SJSA1 (cell line): ENCODE data around the gene SP4. TPM values are rescaled to one million over a fixed set of nuclear protein-coding genes. Genes with fewer than 3 reads are reported as not detected.

Source experiments
- DNase-seq, 2 experiments: peaks; one replicate each; pipeline ENCODE4 v3.0.0-alpha.2; 2015 to 2020; ENCODE audit warnings: low spot score in 2 of 2, low read depth in 1 of 2
- H3K27ac ChIP-seq: fragments of 250-450 bp; sonication (Bioruptor Pico); 2 replicates; pipeline ENCODE4 v1.5.1; 2020; ENCODE audit warnings: mild to moderate bottlenecking, moderate library complexity
- H3K27me3 ChIP-seq: fragments of 250-450 bp; sonication (Bioruptor Pico); replicated peaks from 2 replicates; pipeline ENCODE4 v1.5.1; 2020; ENCODE audit warnings: mild to moderate bottlenecking, moderate library complexity
- H3K36me3 ChIP-seq: fragments of 250-450 bp; sonication (Bioruptor Pico); 2 replicates; pipeline ENCODE4 v1.5.1; 2020; ENCODE audit warnings: mild to moderate bottlenecking
- H3K4me1 ChIP-seq: fragments of 250-450 bp; sonication (Bioruptor Pico); replicated peaks from 2 replicates; pipeline ENCODE4 v1.6.1; 2021; ENCODE audit warnings: mild to moderate bottlenecking
- H3K4me3 ChIP-seq: fragments of 250-450 bp; sonication (Bioruptor Pico); 2 replicates; pipeline ENCODE4 v1.5.1; 2020; ENCODE audit warnings: mild to moderate bottlenecking
- H3K9me3 ChIP-seq: fragments of 250-450 bp; sonication (Bioruptor Pico); replicated peaks from 2 replicates; pipeline ENCODE4 v1.5.1; 2020; ENCODE audit warnings: mild to moderate bottlenecking
- total RNA-seq: library from RNA; depleted of rRNA; stranded (reverse); fragments of >200 nt; shearing (Covaris generic); gene quantifications from 2 replicates; pipeline ENCODE4 v1.2.3, GENCODE V29; 2014; rRNA removed

The SP4 gene
- total RNA-seq, 1 experiment from 2014 or later: 13.6 TPM

DNA sequence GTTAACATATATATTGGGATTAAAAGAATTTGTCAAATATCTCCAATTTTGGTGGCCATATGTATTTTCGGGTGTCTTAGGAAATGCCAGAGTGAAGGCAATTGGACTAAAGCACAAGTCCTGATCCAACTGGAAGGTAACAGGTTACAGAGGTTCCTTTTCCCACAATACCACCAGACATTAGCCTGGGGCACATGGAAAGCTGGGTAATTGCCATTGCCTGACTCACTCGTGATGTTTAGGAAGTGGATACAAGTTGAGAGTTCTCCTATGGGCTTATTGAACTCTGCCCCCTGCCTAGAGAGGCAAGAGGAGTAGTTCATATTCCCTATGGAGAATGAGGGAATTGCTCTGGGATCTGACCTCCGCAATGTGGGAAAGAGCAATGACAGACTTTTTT is 120.6 kb downstream of the SP4 start:
- Histone ChIP-seq H3K27ac (no peak overlapping the region), H3K27me3 (peaks cover 18% of the 10 kb centered on the region), H3K4me3 (no peak overlapping the region), H3K36me3 (no peaks in the 10 kb centered on the region), H3K4me1 (peaks cover 2% of the 10 kb centered on the region), H3K9me3 (no peaks in the 10 kb centered on the region)
- DNase-seq: no peak

DNA sequence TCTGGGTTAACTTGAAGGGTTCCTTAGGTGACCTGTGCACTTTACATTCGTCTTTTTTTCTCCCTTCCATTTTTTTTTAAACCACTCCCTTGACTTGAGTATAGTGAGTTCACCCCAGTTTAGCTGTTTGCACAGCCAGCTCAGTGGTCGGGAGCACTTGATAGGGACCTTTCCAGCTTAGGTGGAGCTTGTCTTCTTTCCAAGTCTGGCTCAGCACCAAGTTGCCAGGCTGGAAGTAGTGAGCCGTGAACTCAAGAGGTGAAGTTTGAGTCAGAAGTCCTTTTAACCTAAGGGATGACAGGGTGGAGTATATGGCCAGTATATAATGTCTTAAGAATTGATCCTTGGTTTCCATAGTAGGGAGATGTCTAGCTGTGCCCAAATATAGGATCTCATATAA is 122.2 kb downstream of the SP4 start:
- Histone ChIP-seq H3K27ac (no peak overlapping the region), H3K4me3 (no peak overlapping the region), H3K9me3 (no peaks in the 10 kb centered on the region), H3K27me3 (peaks cover 9% of the 10 kb centered on the region; the same call in 1 of the 2 replicates), H3K4me1 (no peaks in the 10 kb centered on the region), H3K36me3 (no peaks in the 10 kb centered on the region)
- no peak for DNase-seq

DNA sequence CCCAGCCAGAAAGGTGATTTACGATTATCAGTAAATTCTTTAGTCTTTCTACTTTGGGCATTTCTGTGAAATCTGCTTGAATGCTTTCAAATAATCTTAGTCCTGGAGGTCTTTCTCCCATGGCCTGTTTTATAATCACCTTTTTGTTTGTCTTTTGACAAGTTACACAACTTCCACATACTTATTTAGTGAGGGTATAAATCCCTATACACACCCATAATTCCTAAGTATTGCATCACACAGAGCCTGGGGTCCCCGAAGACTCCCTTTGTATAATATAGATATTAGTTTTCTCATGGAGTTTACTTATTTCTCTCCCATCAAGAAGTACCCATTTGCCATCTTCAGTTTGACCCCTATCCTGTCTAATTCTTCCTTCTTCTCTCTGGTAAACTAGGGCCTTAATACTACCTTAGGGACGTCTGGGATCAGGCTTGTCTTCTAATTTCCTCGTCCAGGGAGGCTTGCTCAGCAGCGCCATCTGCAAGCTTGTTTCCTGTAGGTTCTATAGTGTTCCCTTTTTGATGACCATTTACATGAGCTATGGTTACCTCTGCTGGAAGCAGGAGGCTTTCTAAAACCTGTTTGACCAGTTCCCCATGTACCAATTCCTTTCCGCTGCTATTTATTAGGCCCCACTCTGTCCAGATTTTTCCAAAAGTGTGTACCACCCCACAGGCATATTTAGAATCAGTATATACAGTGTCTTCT is 123.1 kb downstream of the SP4 start:
- Histone ChIP-seq H3K4me1 (no peaks in the 10 kb centered on the region), H3K9me3 (no peaks in the 10 kb centered on the region), H3K36me3 (no peaks in the 10 kb centered on the region), H3K27ac (no peak overlapping the region), H3K27me3 (peaks cover 5% of the 10 kb centered on the region; the same call in 1 of the 2 replicates), H3K4me3 (no peak overlapping the region)
- no peak for DNase-seq

- DNase-seq: no peak
- Histone ChIP-seq H3K4me3 (no peak overlapping the region), H3K27me3 (no peaks in the 10 kb centered on the region), H3K27ac (no peak overlapping the region), H3K36me3 (no peaks in the 10 kb centered on the region), H3K9me3 (no peaks in the 10 kb centered on the region), H3K4me1 (no peaks in the 10 kb centered on the region)
Measured at GRCh38 chr7:21562385-21562784, 134.5 kb downstream of the SP4 start.

Other genes with a start within 250 kb of the SP4 start
- 3.5 and 13.1 TPM in 2 replicates for gene DNAH11, start 115.0 kb downstream of the SP4 start, total RNA-seq